Lower leg skin (tissue), 3 donors: ENCODE results near the gene KLKB1.

Experiments used
- POLR2A ChIP-seq, 2 donors: fragments of 450-650 bp; IDR thresholded peaks; one replicate each; pipeline ENCODE4 v1.6.1; 2016 to 2017; ENCODE audit warnings: antibody characterized with exemption in 2 of 2, mild to moderate bottlenecking in 1 of 2, moderate library complexity in 1 of 2
- TF ChIP-seq, protein P1 (sequence below), 3 donors: fragments of 450-650 bp; IDR thresholded peaks; one replicate each; pipeline ENCODE4 v1.5.1; 2016; ENCODE audit warnings: antibody characterized with exemption in 3 of 3, mild to moderate bottlenecking in 3 of 3, moderate library complexity in 2 of 3

DNA sequence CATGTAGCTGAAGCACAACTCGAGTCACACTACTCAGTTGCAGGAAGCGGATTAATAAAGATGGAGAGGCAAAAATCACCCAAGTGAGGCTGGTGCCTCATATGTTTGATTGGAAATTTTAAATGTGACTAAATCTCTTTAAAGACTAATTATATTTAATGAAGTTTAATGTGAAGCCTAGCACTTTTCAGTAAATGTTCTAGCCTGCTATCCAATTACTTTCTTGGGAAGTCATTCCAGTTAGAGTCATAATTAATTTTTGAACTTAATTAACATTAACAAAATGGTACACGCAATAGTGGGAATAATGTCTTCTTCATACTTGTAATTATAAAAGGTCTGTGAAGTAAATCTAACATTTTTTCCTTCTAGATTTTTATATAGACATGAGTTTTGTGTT, 59.3 kb downstream of the KLKB1 start:
- TF ChIP-seq, protein P1, sequence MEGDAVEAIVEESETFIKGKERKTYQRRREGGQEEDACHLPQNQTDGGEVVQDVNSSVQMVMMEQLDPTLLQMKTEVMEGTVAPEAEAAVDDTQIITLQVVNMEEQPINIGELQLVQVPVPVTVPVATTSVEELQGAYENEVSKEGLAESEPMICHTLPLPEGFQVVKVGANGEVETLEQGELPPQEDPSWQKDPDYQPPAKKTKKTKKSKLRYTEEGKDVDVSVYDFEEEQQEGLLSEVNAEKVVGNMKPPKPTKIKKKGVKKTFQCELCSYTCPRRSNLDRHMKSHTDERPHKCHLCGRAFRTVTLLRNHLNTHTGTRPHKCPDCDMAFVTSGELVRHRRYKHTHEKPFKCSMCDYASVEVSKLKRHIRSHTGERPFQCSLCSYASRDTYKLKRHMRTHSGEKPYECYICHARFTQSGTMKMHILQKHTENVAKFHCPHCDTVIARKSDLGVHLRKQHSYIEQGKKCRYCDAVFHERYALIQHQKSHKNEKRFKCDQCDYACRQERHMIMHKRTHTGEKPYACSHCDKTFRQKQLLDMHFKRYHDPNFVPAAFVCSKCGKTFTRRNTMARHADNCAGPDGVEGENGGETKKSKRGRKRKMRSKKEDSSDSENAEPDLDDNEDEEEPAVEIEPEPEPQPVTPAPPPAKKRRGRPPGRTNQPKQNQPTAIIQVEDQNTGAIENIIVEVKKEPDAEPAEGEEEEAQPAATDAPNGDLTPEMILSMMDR (IDR thresholded peaks at IDR 0.05), result no peak
- no peak for TF ChIP-seq POLR2A (IDR thresholded peaks at IDR 0.05)
